ENCODE measurements around the gene KDM6B. TPM values are rescaled to one million over a fixed set of nuclear protein-coding genes. Genes with fewer than 3 reads are reported as not detected.

Gene KDM6B
- total and polyA plus RNA-seq, 9 donors: 5.4 to 20.1 (median 15.4) TPM

DNA sequence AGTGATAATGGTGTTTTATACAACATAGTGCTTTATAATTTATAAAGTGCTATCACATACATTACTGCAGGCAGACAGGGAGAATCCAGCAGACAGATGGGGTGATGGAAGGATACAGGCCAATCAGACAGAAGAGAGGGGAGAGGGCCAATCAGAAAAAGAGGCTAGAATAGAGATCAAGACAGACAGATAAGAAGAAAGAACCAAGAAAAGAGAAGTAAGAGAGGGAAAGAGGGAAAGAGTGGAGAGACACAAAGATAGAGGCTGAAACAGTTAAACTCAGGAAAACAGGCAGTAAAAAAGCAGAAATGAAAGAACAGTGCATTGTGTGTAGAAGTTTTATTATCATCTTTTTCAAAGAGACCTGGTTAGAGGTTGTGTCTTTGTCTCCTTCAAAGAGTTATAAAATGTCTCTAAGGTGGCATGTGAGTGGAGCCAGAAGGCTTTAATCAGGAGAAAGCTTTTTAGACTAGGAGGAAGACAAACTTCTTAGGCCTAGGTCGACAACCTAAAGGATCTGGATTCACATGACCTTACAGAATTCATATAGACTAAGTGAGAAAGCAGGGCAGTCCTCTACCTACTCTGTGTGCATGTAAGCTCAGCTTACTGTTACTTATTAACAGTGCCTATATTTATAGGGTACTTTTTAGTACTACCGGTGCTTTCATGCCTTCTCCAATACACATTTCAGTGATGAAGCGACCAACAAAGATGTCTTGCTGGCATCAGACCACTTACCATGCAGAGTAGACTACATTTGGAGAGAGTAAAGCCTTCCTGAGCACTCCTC is 46.3 kb downstream of the KDM6B start:
- DNase-seq: no peak
- Histone ChIP-seq H3K4me1 (ENCODE audit: control insufficient read depth, insufficient read depth, low read length) (peaks cover 10% of the 10 kb centered on the region), H3K27ac (ENCODE audit: low read length) (no peak overlapping the region), H3K4me3 (ENCODE audit: low read length) (no peak overlapping the region), H3K9me3 (replicated peaks; ENCODE audit: control insufficient read depth, low read depth, low read length) (no peaks in the 10 kb centered on the region), H3K36me3 (ENCODE audit: control insufficient read depth, insufficient read depth, low read length) (peaks cover 24% of the 10 kb centered on the region), H3K27me3 (ENCODE audit: control insufficient read depth, insufficient read depth, low read length) (no peaks in the 10 kb centered on the region)
- WGBS (ENCODE audit: insufficient coverage): no CpG with 5 or more reads among the region's 3 CpGs

DNA sequence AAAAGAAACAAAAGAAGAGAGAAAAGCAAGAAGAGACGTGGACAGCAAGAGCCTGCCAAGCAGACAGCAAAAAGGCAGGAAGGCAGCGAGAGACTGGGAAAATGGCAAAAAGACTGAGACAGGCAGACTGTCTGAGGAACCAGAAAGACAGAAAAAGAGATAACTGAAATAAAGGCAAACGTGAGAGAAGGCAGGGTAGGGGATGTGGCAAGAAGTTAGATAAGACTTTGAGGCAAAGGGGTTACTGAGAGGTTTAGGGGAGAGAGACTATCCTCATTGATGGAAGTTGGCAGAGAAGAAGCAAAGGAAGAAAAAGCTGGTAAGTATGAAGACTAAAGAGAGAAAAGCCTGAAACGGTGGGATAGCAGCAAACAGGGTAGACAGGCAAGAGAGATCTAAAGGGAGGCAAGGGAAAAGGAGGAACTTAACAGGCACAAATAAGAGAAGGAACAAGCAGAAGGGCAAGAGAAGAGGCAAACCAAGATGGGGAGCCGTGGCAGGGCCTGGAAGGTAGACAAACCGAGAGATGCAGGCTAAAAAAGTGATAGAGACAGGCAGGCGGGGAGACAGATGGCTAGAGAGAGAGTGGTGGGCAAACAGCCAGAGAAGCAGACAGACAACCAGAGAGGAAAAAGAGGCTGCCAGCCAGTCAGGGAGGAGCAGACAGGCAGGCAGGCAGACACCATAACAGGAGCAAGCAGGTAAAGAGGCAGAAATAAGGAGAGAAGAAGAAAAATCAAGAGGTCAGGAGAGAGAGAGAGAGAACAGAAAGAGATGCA is 47.4 kb downstream of the KDM6B start:
- Histone ChIP-seq H3K4me3 (ENCODE audit: low read length) (no peak overlapping the region), H3K9me3 (replicated peaks; ENCODE audit: control insufficient read depth, low read depth, low read length) (no peaks in the 10 kb centered on the region), H3K27me3 (ENCODE audit: control insufficient read depth, insufficient read depth, low read length) (no peaks in the 10 kb centered on the region), H3K27ac (ENCODE audit: low read length) (no peak overlapping the region), H3K36me3 (ENCODE audit: control insufficient read depth, insufficient read depth, low read length) (peaks cover 20% of the 10 kb centered on the region), H3K4me1 (ENCODE audit: control insufficient read depth, insufficient read depth, low read length) (peaks cover 21% of the 10 kb centered on the region)
- 25% methylated on average over 7 of the region's 7 CpGs for WGBS (ENCODE audit: insufficient coverage)
- DNase-seq: peak; percentile 59

DNA sequence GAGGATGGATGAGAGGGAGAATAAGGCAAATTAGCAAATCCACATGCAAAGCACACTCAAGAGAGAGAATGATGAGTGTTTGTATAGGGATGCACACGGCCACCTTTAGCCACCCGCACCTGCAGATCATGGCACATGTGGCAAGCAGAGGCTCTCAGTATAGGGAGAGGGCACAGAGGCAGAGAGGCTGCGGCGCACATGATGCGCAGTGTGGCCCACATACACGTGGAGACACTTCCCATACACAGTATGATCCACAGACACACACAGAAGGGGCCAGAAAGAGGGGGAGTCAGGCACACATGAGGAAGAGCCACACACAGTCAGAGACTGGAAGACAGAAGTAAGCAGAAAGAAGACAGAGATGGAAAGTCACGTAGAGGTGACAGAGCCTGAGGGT is 48.1 kb downstream of the KDM6B start:
- Histone ChIP-seq H3K4me1 (ENCODE audit: control insufficient read depth, insufficient read depth, low read length) (peaks cover 27% of the 10 kb centered on the region), H3K36me3 (ENCODE audit: control insufficient read depth, insufficient read depth, low read length) (peaks cover 20% of the 10 kb centered on the region), H3K4me3 (ENCODE audit: low read length) (no peak overlapping the region), H3K27me3 (ENCODE audit: control insufficient read depth, insufficient read depth, low read length) (no peaks in the 10 kb centered on the region), H3K27ac (ENCODE audit: low read length) (no peak overlapping the region), H3K9me3 (replicated peaks; ENCODE audit: control insufficient read depth, low read depth, low read length) (no peaks in the 10 kb centered on the region)
- DNase-seq: no peak
- no CpG with 5 or more reads among the region's 7 CpGs for WGBS (ENCODE audit: insufficient coverage)

DNA sequence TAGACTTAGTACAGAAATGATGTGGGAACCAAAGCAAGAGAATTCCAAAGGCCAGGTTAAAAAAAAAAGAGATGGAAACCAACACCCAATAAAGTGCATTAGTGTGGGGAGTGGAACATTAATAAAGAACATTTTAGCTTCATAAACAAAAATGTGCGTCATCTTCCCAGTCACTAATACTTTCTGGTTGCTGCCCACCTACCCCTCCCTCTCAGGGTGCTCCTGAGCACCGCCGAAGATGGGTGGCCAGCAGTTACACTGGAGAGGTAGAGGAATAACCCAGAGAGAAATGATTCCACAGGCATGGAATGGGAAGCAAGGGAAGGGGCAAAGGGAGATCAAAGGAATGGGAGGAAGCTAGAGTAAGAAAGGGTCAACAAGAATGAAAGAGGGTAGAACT is 48.6 kb downstream of the KDM6B start:
- no peak overlapping the region for H3K27ac ChIP-seq (ENCODE audit: low read length)
- H3K9me3 ChIP-seq (replicated peaks; ENCODE audit: control insufficient read depth, low read depth, low read length): no peaks in the 10 kb centered on the region
- WGBS (ENCODE audit: insufficient coverage): no CpG with 5 or more reads among the region's 3 CpGs
- H3K27me3 ChIP-seq (ENCODE audit: control insufficient read depth, insufficient read depth, low read length): no peaks in the 10 kb centered on the region
- no peak overlapping the region for H3K4me3 ChIP-seq (ENCODE audit: low read length)
- peaks cover 31% of the 10 kb centered on the region for H3K4me1 ChIP-seq (ENCODE audit: control insufficient read depth, insufficient read depth, low read length)
- no peak for DNase-seq
- H3K36me3 ChIP-seq (ENCODE audit: control insufficient read depth, insufficient read depth, low read length): peaks cover 20% of the 10 kb centered on the region

Other genes with a start within 250 kb of the KDM6B start
- 1.4 TPM for gene SOX15, start 244.1 kb upstream of the KDM6B start, total RNA-seq
- gene SOX15, start 244.1 kb upstream of the KDM6B start, polyA plus RNA-seq (ENCODE audit: insufficient read depth in 1 of 8, insufficient read length in 8 of 8, low replicate concordance in 1 of 8): 1 to 10 TPM; 1.6 to 4.1 (median 2.0) TPM
- 35.1 TPM for gene FXR2, start 219.3 kb upstream of the KDM6B start, total RNA-seq
- 10 to 100 TPM; 31.4 to 37.2 (median 34.9) TPM for gene FXR2, start 219.3 kb upstream of the KDM6B start, polyA plus RNA-seq (ENCODE audit: insufficient read depth in 1 of 8, insufficient read length in 8 of 8, low replicate concordance in 1 of 8)
- 72.1 TPM for gene SAT2, start 206.4 kb upstream of the KDM6B start, total RNA-seq
- gene SAT2, start 206.4 kb upstream of the KDM6B start, polyA plus RNA-seq (ENCODE audit: insufficient read depth in 1 of 8, insufficient read length in 8 of 8, low replicate concordance in 1 of 8): 10 to 100 TPM; 61.5 to 82.1 (median 69.9) TPM
- gene SHBG, start 204.1 kb upstream of the KDM6B start, total RNA-seq: 0.58 TPM
- 1 to 10 TPM in 5 of 8 donors, under 1 TPM in 3; 0.63 to 1.5 (median 1.1) TPM for gene SHBG, start 204.1 kb upstream of the KDM6B start, polyA plus RNA-seq (ENCODE audit: insufficient read depth in 1 of 8, insufficient read length in 8 of 8, low replicate concordance in 1 of 8)
- gene ATP1B2, start 183.3 kb upstream of the KDM6B start, total RNA-seq: 2.7 TPM
- 10 to 100 TPM; 12.4 to 27.3 (median 23.4) TPM for gene ATP1B2, start 183.3 kb upstream of the KDM6B start, polyA plus RNA-seq (ENCODE audit: insufficient read depth in 1 of 8, insufficient read length in 8 of 8, low replicate concordance in 1 of 8)
- 17.9 TPM for gene TP53, start 146.7 kb upstream of the KDM6B start, total RNA-seq
- 10 to 100 TPM; 33.8 to 51.8 (median 40.9) TPM for gene TP53, start 146.7 kb upstream of the KDM6B start, polyA plus RNA-seq (ENCODE audit: insufficient read depth in 1 of 8, insufficient read length in 8 of 8, low replicate concordance in 1 of 8)
- 5.9 TPM for gene WRAP53, start 145.7 kb upstream of the KDM6B start, total RNA-seq
- gene WRAP53, start 145.7 kb upstream of the KDM6B start, polyA plus RNA-seq (ENCODE audit: insufficient read depth in 1 of 8, insufficient read length in 8 of 8, low replicate concordance in 1 of 8): 10 to 100 TPM in 1 of 8 donors, 1 to 10 TPM in 7; 7.9 to 10.0 (median 8.3) TPM
- 3.6 TPM for gene EFNB3, start 129.0 kb upstream of the KDM6B start, total RNA-seq
- gene EFNB3, start 129.0 kb upstream of the KDM6B start, polyA plus RNA-seq (ENCODE audit: insufficient read depth in 1 of 8, insufficient read length in 8 of 8, low replicate concordance in 1 of 8): 10 to 100 TPM in 1 of 8 donors, 1 to 10 TPM in 7; 4.0 to 11.6 (median 7.0) TPM
- gene DNAH2, start 116.5 kb upstream of the KDM6B start, total RNA-seq: 4.6 TPM
- gene DNAH2, start 116.5 kb upstream of the KDM6B start, polyA plus RNA-seq (ENCODE audit: insufficient read depth in 1 of 8, insufficient read length in 8 of 8, low replicate concordance in 1 of 8): 10 to 100 TPM in 2 of 8 donors, 1 to 10 TPM in 6; 3.9 to 18.3 (median 6.2) TPM
- 18.4 TPM for gene TMEM88, start 20.8 kb downstream of the KDM6B start, total RNA-seq
- 10 to 100 TPM; 22.4 to 30.3 (median 27.9) TPM for gene TMEM88, start 20.8 kb downstream of the KDM6B start, polyA plus RNA-seq (ENCODE audit: insufficient read depth in 1 of 8, insufficient read length in 8 of 8, low replicate concordance in 1 of 8)
- 97.7 TPM for gene NAA38, start 23.3 kb downstream of the KDM6B start, total RNA-seq
- 10 to 100 TPM; 44.6 to 65.7 (median 54.2) TPM for gene NAA38, start 23.3 kb downstream of the KDM6B start, polyA plus RNA-seq (ENCODE audit: insufficient read depth in 1 of 8, insufficient read length in 8 of 8, low replicate concordance in 1 of 8)
- gene CYB5D1, start 23.8 kb downstream of the KDM6B start, total RNA-seq: 5.9 TPM
- gene CYB5D1, start 23.8 kb downstream of the KDM6B start, polyA plus RNA-seq (ENCODE audit: insufficient read depth in 1 of 8, insufficient read length in 8 of 8, low replicate concordance in 1 of 8): 1 to 10 TPM; 6.5 to 9.3 (median 7.4) TPM
- 47.6 TPM for gene CHD3, start 54.6 kb downstream of the KDM6B start, total RNA-seq
- gene CHD3, start 54.6 kb downstream of the KDM6B start, polyA plus RNA-seq (ENCODE audit: insufficient read depth in 1 of 8, insufficient read length in 8 of 8, low replicate concordance in 1 of 8): 100 to 1,000 TPM in 1 of 8 donors, 10 to 100 TPM in 7; 54.6 to 124 (median 78.2) TPM
- gene RNF227, start 82.1 kb downstream of the KDM6B start, total RNA-seq: 3.0 TPM
- 1 to 10 TPM; 2.5 to 4.1 (median 3.0) TPM for gene RNF227, start 82.1 kb downstream of the KDM6B start, polyA plus RNA-seq (ENCODE audit: insufficient read depth in 1 of 8, insufficient read length in 8 of 8, low replicate concordance in 1 of 8)
- 2.4 TPM for gene KCNAB3, start 95.6 kb downstream of the KDM6B start, total RNA-seq
- gene KCNAB3, start 95.6 kb downstream of the KDM6B start, polyA plus RNA-seq (ENCODE audit: insufficient read depth in 1 of 8, insufficient read length in 8 of 8, low replicate concordance in 1 of 8): 1 to 10 TPM; 3.5 to 9.5 (median 5.2) TPM
- 14.3 TPM for gene TRAPPC1, start 97.7 kb downstream of the KDM6B start, total RNA-seq
- gene TRAPPC1, start 97.7 kb downstream of the KDM6B start, polyA plus RNA-seq (ENCODE audit: insufficient read depth in 1 of 8, insufficient read length in 8 of 8, low replicate concordance in 1 of 8): 100 to 1,000 TPM in 4 of 8 donors, 10 to 100 TPM in 4; 83.3 to 107 (median 101) TPM
- 15.8 TPM for gene CNTROB, start 98.0 kb downstream of the KDM6B start, total RNA-seq
- gene CNTROB, start 98.0 kb downstream of the KDM6B start, polyA plus RNA-seq (ENCODE audit: insufficient read depth in 1 of 8, insufficient read length in 8 of 8, low replicate concordance in 1 of 8): 10 to 100 TPM; 29.5 to 41.0 (median 35.2) TPM
- under 0.01 TPM for gene GUCY2D, start 168.4 kb downstream of the KDM6B start, total RNA-seq
- under 1 TPM in 2 of 8 donors, not detected in 6; 0.04 to 0.11 TPM for gene GUCY2D, start 168.4 kb downstream of the KDM6B start, polyA plus RNA-seq (ENCODE audit: insufficient read depth in 1 of 8, insufficient read length in 8 of 8, low replicate concordance in 1 of 8)
- gene ALOX15B, start 204.8 kb downstream of the KDM6B start, total RNA-seq: 0.31 TPM
- under 1 TPM; 0.05 to 0.59 (median 0.30) TPM for gene ALOX15B, start 204.8 kb downstream of the KDM6B start, polyA plus RNA-seq (ENCODE audit: insufficient read depth in 1 of 8, insufficient read length in 8 of 8, low replicate concordance in 1 of 8)

Measured in muscle of leg (tissue), 11 donors.